ENCODE results near the gene TEX12.

Gene TEX12

GRCh38 chr11:112213753-112214152, 46.6 kb downstream of the TEX12 start:
- DNase-seq, result no peak

- no peak for DNase-seq
Observed at GRCh38 chr11:112215621-112216020, 48.4 kb downstream of the TEX12 start.

GRCh38 chr11:112216561-112217105, 49.5 kb downstream of the TEX12 start:
- DNase-seq, result no peak

- DNase-seq, result peak; percentile 39
Observed at GRCh38 chr11:112219476-112220232, 52.5 kb downstream of the TEX12 start.

GRCh38 chr11:112221274-112221835, 54.2 kb downstream of the TEX12 start:
- no peak for DNase-seq

All from SHP77 treated with DMSO at 0.1 percent for 48 hours (cell line).